HL-60 (cell line): ENCODE data around the gene MYO5B.

Experiments
- DNase-seq, 2 experiments: peaks; one replicate each; pipeline ENCODE4 v3.0.0-alpha.2; 2010 to 2020; ENCODE audit warnings: low read depth in 1 of 2, low spot score in 1 of 2
- H3K27ac ChIP-seq: fragments of 250-450 bp; sonication (Bioruptor Pico); replicated peaks from 2 replicates; pipeline ENCODE4 v1.5.1; 2020; ENCODE audit warnings: mild to moderate bottlenecking, moderate library complexity
- H3K27me3 ChIP-seq: fragments of 250-450 bp; sonication (Bioruptor Pico); 2 replicates; pipeline ENCODE4 v1.5.1; 2021; ENCODE audit warnings: mild to moderate bottlenecking, moderate library complexity; ENCODE audit not compliant: insufficient read depth, poor library complexity, severe bottlenecking
- H3K4me3 ChIP-seq: replicated peaks from 2 replicates; pipeline ENCODE4 v1.5.1; 2011; ENCODE audit warnings: mild to moderate bottlenecking, control low read depth, low read length; ENCODE audit not compliant: insufficient read depth
- GABPA ChIP-seq: IDR thresholded peaks from 2 replicates; pipeline ENCODE4 v1.6.1; 2012; ENCODE audit warnings: low read depth
- POLR2AphosphoS5 ChIP-seq: IDR thresholded peaks from 2 replicates; pipeline ENCODE4 v1.6.1; 2012; ENCODE audit warnings: low read depth
- SPI1 ChIP-seq: IDR thresholded peaks from 2 replicates; pipeline ENCODE4 v1.6.1; 2012; ENCODE audit warnings: low read depth, mild to moderate bottlenecking, borderline replicate concordance
- TF ChIP-seq, protein P1 (sequence below): IDR thresholded peaks from one replicate; pipeline ENCODE4 v1.5.1; 2011; ENCODE audit warnings: low read length, control low read depth, inconsistent platforms; ENCODE audit not compliant: insufficient read depth
- TF ChIP-seq, protein P2 (sequence below): IDR thresholded peaks from 2 replicates; pipeline ENCODE4 v1.6.1; 2012; ENCODE audit warnings: low read depth; ENCODE audit not compliant: insufficient replicate concordance

Gene MYO5B

DNA sequence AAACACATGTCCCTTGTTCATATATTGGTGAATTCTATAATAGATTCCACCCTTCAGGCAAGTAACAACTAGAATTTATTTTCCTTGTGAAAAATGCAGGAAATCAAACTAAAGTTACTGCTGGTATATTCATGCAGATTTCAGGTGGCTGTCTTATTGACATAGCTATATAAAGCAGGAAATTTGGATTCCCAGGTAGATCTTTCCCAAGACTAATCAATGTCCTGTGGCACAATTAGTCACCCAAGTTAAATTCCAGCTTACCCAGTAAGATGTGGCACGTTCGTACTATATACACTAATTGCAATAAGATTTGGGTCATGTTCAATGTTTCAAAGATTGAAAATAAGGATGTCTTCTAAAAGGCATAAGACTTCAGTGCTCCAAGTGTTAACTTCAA is 42.0 kb downstream of the MYO5B start:
- DNase-seq = no peak
- Histone ChIP-seq H3K4me3 (no peak overlapping the region), H3K27me3 (no peaks in the 10 kb centered on the region), H3K27ac (no peak overlapping the region)
- TF ChIP-seq POLR2AphosphoS5 = no peak
- no peak for TF ChIP-seq GABPA
- TF ChIP-seq, protein P1, sequence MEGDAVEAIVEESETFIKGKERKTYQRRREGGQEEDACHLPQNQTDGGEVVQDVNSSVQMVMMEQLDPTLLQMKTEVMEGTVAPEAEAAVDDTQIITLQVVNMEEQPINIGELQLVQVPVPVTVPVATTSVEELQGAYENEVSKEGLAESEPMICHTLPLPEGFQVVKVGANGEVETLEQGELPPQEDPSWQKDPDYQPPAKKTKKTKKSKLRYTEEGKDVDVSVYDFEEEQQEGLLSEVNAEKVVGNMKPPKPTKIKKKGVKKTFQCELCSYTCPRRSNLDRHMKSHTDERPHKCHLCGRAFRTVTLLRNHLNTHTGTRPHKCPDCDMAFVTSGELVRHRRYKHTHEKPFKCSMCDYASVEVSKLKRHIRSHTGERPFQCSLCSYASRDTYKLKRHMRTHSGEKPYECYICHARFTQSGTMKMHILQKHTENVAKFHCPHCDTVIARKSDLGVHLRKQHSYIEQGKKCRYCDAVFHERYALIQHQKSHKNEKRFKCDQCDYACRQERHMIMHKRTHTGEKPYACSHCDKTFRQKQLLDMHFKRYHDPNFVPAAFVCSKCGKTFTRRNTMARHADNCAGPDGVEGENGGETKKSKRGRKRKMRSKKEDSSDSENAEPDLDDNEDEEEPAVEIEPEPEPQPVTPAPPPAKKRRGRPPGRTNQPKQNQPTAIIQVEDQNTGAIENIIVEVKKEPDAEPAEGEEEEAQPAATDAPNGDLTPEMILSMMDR = no peak
- TF ChIP-seq SPI1 = no peak
- TF ChIP-seq, protein P2, sequence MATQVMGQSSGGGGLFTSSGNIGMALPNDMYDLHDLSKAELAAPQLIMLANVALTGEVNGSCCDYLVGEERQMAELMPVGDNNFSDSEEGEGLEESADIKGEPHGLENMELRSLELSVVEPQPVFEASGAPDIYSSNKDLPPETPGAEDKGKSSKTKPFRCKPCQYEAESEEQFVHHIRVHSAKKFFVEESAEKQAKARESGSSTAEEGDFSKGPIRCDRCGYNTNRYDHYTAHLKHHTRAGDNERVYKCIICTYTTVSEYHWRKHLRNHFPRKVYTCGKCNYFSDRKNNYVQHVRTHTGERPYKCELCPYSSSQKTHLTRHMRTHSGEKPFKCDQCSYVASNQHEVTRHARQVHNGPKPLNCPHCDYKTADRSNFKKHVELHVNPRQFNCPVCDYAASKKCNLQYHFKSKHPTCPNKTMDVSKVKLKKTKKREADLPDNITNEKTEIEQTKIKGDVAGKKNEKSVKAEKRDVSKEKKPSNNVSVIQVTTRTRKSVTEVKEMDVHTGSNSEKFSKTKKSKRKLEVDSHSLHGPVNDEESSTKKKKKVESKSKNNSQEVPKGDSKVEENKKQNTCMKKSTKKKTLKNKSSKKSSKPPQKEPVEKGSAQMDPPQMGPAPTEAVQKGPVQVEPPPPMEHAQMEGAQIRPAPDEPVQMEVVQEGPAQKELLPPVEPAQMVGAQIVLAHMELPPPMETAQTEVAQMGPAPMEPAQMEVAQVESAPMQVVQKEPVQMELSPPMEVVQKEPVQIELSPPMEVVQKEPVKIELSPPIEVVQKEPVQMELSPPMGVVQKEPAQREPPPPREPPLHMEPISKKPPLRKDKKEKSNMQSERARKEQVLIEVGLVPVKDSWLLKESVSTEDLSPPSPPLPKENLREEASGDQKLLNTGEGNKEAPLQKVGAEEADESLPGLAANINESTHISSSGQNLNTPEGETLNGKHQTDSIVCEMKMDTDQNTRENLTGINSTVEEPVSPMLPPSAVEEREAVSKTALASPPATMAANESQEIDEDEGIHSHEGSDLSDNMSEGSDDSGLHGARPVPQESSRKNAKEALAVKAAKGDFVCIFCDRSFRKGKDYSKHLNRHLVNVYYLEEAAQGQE = no peak

DNA sequence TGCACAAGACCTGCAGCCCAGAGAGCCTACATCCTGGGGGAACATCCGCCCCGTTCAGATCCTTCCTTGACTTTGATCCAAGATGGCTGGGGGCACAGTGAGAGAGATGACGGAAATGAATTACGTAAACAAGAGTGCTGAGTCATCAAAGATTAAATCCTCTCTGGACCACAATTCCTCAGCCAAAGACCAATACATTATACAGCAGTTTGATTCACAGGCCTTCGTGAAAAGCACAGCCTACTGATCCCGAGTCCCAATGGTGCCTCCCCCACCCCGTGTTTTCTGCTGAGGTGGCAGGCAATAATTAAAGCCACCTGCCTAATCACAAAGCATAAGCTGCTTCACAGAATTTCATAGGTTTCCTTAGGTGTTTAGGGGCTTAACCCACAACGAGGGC is 43.0 kb downstream of the MYO5B start:
- Histone ChIP-seq H3K4me3 (no peak overlapping the region), H3K27me3 (no peaks in the 10 kb centered on the region), H3K27ac (no peak overlapping the region)
- no peak for TF ChIP-seq POLR2AphosphoS5
- no peak for TF ChIP-seq GABPA
- TF ChIP-seq, protein P2 = no peak
- no peak for TF ChIP-seq SPI1
- TF ChIP-seq, protein P1 = no peak
- DNase-seq = no peak

DNA sequence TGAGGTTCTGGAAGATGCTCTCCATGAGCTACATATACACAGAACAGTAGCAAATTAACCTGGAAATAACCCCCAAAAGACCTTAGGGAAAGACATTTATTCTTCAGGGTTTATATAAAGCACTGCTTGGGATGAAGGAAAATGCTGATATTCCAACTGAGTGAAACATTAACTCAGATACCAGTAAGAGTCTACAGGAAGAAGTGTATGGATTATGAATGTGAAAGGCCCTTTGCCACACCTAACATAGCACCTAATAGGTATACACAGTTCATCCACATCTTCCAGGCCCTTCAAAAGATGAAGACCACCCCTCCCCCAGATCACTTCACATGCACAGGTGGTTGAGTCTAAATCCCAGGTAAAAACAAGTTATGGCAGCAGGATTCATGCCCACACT is 50.4 kb downstream of the MYO5B start:
- H3K27ac ChIP-seq = no peak overlapping the region
- DNase-seq = no peak
- TF ChIP-seq, protein P1 = no peak
- TF ChIP-seq SPI1 (no peak), POLR2AphosphoS5 (no peak), GABPA (no peak)
- TF ChIP-seq, protein P2 = no peak
- peaks cover 10% of the 10 kb centered on the region for H3K27me3 ChIP-seq
- H3K4me3 ChIP-seq = no peak overlapping the region
